Endodermal cell (in vitro differentiated cells): ENCODE measurements around the gene CLIC1. TPM values are rescaled to one million over a fixed set of nuclear protein-coding genes. Genes with fewer than 3 reads are reported as not detected.

Experiments
- DNase-seq: peaks from one replicate; pipeline ENCODE4 v3.0.0-alpha.2; 2017
- H3K27ac ChIP-seq: 2 replicates; pipeline ENCODE4 v1.5.1; 2013; ENCODE audit warnings: mild to moderate bottlenecking, low read depth, low read length, moderate library complexity
- H3K27me3 ChIP-seq: 2 replicates; pipeline ENCODE4 v1.6.1; 2013; ENCODE audit warnings: mild to moderate bottlenecking, low read length, moderate library complexity; ENCODE audit not compliant: insufficient read depth, control insufficient read depth, poor library complexity, severe bottlenecking
- H3K36me3 ChIP-seq: 2 replicates; pipeline ENCODE4 v1.7.0; 2013; ENCODE audit warnings: mild to moderate bottlenecking, low read length, moderate library complexity; ENCODE audit not compliant: control insufficient read depth, insufficient read depth
- H3K4me1 ChIP-seq: one replicate; pipeline ENCODE4 v1.7.0; 2013; ENCODE audit warnings: low read length; ENCODE audit not compliant: control insufficient read depth, insufficient read depth
- H3K4me3 ChIP-seq: 2 replicates; pipeline ENCODE4 v1.5.1; 2013; ENCODE audit warnings: mild to moderate bottlenecking, low read length, moderate library complexity
- H3K9ac ChIP-seq: 2 replicates; pipeline ENCODE4 v1.6.1; 2013; ENCODE audit warnings: mild to moderate bottlenecking, low read length, moderate library complexity; ENCODE audit not compliant: poor library complexity, severe bottlenecking; ENCODE audit errors: extremely low read depth
- H3K9me3 ChIP-seq: 2 replicates; pipeline ENCODE4 v1.6.1; 2013; ENCODE audit warnings: mild to moderate bottlenecking, low read length, moderate library complexity; ENCODE audit not compliant: control insufficient read depth
- H3K27ac Mint-ChIP-seq: 2 replicates; pipeline ENCODE4 v1.8.0; 2020; ENCODE audit warnings: mixed read lengths
- H3K27me3 Mint-ChIP-seq: 2 replicates; pipeline ENCODE4 v1.8.0; 2021; ENCODE audit warnings: mild to moderate bottlenecking, mixed read lengths; ENCODE audit not compliant: insufficient read depth
- H3K36me3 Mint-ChIP-seq: 2 replicates; pipeline ENCODE4 v1.8.0; 2020; ENCODE audit warnings: low read depth, mixed read lengths
- H3K4me1 Mint-ChIP-seq: 2 replicates; pipeline ENCODE4 v1.8.0; 2020; ENCODE audit warnings: mixed read lengths
- H3K4me3 Mint-ChIP-seq: 2 replicates; pipeline ENCODE4 v1.8.0; 2020; ENCODE audit warnings: mild to moderate bottlenecking, moderate library complexity, mixed read lengths
- H3K9me3 Mint-ChIP-seq: 2 replicates; pipeline ENCODE4 v1.8.0; 2020; ENCODE audit warnings: mild to moderate bottlenecking, mixed read lengths
- WGBS, 2 experiments: methylation state at CpG; one replicate each; pipeline versions ENCODE4 v1.1.5 to v1.1.7; 2013; ENCODE audit warnings: missing lambda C conversion rate in 2 of 2, mixed read lengths in 1 of 2; ENCODE audit not compliant: insufficient coverage in 1 of 2, insufficient read length in 1 of 2; 5-methylcytosine and 5-hydroxymethylcytosine counted together
- total RNA-seq, 2 donors: library from RNA; stranded (reverse); fragmentation: NEBNext Ultra II Directional in 1 of 2; extraction: Animal tissue kit (Norgen Biotek cat#: 25700) in 1 of 2; gene quantifications; 2 replicates in 1 of 2; 3 replicates in 1 of 2; pipeline ENCODE4 v1.2.1, GENCODE V29; 2021
- TF ChIP-seq, protein P1 (sequence below): fragments of 200-600 bp; sonication (generic); conservative IDR thresholded peaks from 2 replicates; pipeline ENCODE4 v1.5.0; 2021; ENCODE audit warnings: antibody characterized with exemption, mild to moderate bottlenecking

CLIC1 gene
- total RNA-seq, 2 donors from 2014 or later = 289 to 380 TPM

DNA sequence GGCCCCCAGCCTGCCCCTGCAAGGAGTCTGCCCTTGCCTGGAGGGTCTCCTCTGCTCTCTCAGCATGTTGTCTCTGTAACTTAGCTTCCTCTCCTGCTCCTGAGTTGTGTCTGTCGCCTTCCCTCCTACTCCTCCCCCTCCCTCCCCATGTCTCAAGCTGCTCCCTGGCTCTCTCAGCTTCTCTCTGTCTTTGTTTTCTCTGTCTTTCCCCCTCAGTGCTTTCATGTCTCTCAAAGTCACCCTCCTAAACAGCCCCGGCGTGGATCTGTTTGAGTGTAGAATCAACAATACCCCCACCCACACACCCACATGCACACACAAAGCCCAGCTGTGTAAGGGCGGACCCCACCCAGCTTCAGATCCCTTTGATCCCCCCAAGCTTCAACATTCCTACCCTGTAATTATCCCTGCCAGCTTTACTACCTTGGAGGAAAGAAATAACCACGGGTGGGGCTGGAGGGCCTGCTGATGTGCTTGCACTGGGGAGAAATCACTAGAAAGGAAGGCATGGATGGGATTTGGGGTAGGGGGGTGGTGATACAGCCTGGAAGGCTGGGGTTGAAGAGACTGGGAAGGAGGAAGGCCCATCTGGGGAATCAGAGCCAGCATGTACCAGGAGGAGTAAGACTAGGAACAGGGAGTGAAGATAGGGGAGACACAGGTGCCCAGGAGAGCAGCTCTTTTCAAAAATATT is 22.2 kb downstream of the CLIC1 start:
- Mint-ChIP-seq H3K9me3 (no peaks in the 10 kb centered on the region), H3K27ac (peak overlapping the region; percentile 95), H3K4me3 (peak overlapping the region; percentile 14), H3K4me1 (peaks cover 45% of the 10 kb centered on the region), H3K27me3 (no peaks in the 10 kb centered on the region), H3K36me3 (no peaks in the 10 kb centered on the region)
- TF ChIP-seq, protein P1, sequence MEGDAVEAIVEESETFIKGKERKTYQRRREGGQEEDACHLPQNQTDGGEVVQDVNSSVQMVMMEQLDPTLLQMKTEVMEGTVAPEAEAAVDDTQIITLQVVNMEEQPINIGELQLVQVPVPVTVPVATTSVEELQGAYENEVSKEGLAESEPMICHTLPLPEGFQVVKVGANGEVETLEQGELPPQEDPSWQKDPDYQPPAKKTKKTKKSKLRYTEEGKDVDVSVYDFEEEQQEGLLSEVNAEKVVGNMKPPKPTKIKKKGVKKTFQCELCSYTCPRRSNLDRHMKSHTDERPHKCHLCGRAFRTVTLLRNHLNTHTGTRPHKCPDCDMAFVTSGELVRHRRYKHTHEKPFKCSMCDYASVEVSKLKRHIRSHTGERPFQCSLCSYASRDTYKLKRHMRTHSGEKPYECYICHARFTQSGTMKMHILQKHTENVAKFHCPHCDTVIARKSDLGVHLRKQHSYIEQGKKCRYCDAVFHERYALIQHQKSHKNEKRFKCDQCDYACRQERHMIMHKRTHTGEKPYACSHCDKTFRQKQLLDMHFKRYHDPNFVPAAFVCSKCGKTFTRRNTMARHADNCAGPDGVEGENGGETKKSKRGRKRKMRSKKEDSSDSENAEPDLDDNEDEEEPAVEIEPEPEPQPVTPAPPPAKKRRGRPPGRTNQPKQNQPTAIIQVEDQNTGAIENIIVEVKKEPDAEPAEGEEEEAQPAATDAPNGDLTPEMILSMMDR = no peak
- H3K27me3 ChIP-seq = no peaks in the 10 kb centered on the region
- 0 to 18% methylated on average over 3 to 5 of the region's 5 CpGs for whole genome bisulfite sequencing, 2 experiments
- peaks cover 7% of the 10 kb centered on the region for H3K4me1 ChIP-seq
- no peak overlapping the region for H3K4me3 ChIP-seq
- H3K9ac ChIP-seq = peak overlapping the region; percentile 18
- DNase-seq = peak; percentile 79
- peak overlapping the region; percentile 67 for H3K27ac ChIP-seq
- no peaks in the 10 kb centered on the region for H3K9me3 ChIP-seq
- H3K36me3 ChIP-seq = no peaks in the 10 kb centered on the region

DNA sequence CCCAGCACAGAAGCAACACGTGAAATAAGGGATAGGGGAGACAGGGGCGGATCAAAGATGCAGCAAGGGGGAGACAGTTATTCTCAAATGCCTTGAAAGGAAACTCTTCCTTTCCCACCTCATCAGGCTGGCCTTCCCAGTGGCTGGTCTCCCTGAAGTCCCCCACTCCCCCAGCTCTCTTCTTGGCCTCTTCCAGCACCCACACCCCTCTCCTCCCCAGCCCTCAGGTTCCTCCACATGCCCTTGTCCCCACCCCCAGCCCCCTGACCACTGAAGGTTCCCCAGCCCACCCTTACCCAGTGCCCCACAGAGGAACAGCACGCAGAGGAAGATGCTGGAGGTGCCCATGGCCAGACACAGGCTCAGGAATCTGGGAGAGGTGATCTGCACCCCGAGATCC is 22.9 kb downstream of the CLIC1 start:
- no peak for DNase-seq

GRCh38 chr6:31712296-31712695 is 24.0 kb downstream of the CLIC1 start:
- Histone ChIP-seq H3K4me3 (no peak overlapping the region), H3K36me3 (no peaks in the 10 kb centered on the region), H3K9me3 (no peaks in the 10 kb centered on the region), H3K4me1 (peaks cover 7% of the 10 kb centered on the region), H3K27ac (no peak overlapping the region), H3K27me3 (no peaks in the 10 kb centered on the region), H3K9ac (no peak overlapping the region)
- DNase-seq = peak; percentile 47
- Mint-ChIP-seq H3K4me1 (peaks cover 32% of the 10 kb centered on the region), H3K27ac (no peak overlapping the region), H3K4me3 (no peak overlapping the region), H3K27me3 (no peaks in the 10 kb centered on the region), H3K9me3 (no peaks in the 10 kb centered on the region), H3K36me3 (no peaks in the 10 kb centered on the region)
- WGBS, 2 experiments = 96 to 98% methylated on average over 7 to 8 of the region's 8 CpGs
- TF ChIP-seq, protein P1 = no peak

More for the DNA sequence above, 22.9 kb downstream of the CLIC1 start:
- H3K27ac Mint-ChIP-seq = peak overlapping the region; percentile 95
- no peaks in the 10 kb centered on the region for H3K36me3 Mint-ChIP-seq
- 60 to 75% methylated on average over 2 to 4 of the region's 4 CpGs for whole genome bisulfite sequencing, 2 experiments
- TF ChIP-seq, protein P1 = no peak
- Histone ChIP-seq H3K4me3 (no peak overlapping the region), H3K9ac (peak overlapping the region; percentile 18), H3K27ac (peak overlapping the region; percentile 67), H3K9me3 (no peaks in the 10 kb centered on the region), H3K27me3 (no peaks in the 10 kb centered on the region), H3K36me3 (no peaks in the 10 kb centered on the region), H3K4me1 (peaks cover 7% of the 10 kb centered on the region)
- H3K9me3 Mint-ChIP-seq = no peaks in the 10 kb centered on the region
- H3K4me3 Mint-ChIP-seq = peak overlapping the region; percentile 14
- H3K27me3 Mint-ChIP-seq = no peaks in the 10 kb centered on the region
- peaks cover 41% of the 10 kb centered on the region for H3K4me1 Mint-ChIP-seq
